ENCODE data around the gene BTNL3.
"Not testable (repeated sequence)": the region's sequence is repeated elsewhere in the genome, so short reads cannot be mapped to it uniquely, and the experiment has no call there.

BTNL3 gene, protein sequence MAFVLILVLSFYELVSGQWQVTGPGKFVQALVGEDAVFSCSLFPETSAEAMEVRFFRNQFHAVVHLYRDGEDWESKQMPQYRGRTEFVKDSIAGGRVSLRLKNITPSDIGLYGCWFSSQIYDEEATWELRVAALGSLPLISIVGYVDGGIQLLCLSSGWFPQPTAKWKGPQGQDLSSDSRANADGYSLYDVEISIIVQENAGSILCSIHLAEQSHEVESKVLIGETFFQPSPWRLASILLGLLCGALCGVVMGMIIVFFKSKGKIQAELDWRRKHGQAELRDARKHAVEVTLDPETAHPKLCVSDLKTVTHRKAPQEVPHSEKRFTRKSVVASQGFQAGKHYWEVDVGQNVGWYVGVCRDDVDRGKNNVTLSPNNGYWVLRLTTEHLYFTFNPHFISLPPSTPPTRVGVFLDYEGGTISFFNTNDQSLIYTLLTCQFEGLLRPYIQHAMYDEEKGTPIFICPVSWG

DNA sequence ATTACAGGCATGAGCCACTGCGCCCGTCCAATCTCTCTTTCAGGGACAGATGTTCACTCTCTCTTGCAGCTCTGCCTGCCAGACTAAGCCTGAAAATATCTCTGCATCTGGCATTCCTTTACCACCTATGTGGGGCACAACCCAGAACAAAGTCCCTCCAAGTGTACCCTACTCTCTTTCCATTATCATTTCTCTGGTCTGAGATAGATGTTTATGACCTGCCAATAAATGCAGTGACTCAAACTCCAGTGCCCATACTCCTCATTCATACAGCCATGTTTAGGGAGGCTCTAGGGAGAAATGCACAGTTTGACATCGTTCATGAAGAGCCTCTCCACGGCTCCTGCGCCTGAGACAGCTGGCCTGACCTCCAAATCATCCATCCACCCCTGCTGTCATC is at the start of gene BTNL3:
Gene BTNL3, plus strand, starts transcription at position 255 of the 400 bp plus-strand sequence. CDS start 183 bp downstream, outside the sequence.
- DNase-seq (ENCODE audit: low spot score) = no peak

- DNase-seq (ENCODE audit: low spot score) = no peak
Observed at GRCh38 chr5:180950291-180950949, 38.2 kb upstream of the BTNL3 start.

DNA sequence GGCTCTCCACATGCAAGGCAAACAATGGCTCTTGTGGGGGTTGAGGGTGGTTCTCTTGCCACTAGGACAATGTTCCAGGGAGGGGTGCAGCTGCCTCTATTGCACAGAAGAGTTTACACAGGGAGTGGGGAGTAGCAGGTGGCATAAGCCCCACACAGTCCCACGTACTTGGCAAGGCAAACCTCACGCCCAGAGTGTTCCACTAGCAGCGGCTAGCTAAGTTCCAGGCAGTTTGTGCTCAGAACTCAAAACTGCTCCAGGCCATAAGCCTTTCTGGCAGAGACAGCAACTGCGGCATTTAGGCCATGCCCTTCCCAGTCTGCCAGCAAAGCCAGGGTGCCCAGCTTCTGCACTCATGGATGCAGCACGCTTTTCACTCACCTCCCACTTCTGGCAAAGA is 29.0 kb upstream of the BTNL3 start:
- DNase-seq (ENCODE audit: low spot score) = no peak

GRCh38 chr5:180960209-180960608 is 28.4 kb upstream of the BTNL3 start:
- DNase-seq (ENCODE audit: low spot score) = no peak

DNA sequence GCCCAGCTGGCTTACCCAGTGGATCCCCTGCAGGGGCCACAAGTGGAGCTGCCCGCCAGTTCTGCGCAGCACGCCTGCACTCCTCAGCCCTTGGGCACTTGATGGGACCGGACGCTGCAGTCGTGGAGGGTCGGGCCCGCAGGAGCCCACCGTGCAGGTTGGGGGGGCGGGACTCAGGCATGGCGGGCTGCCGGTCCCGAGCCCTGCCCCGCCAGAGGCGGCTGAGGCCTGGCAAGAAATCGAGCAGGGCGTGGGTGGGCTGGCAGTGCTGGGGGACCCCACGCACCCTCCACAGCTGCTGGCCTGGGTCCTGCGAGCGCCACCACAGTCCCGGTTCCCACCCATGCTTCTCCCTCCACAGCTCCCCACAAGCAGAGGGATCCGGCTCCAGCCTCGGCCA is 19.2 kb upstream of the BTNL3 start:
- no peak for DNase-seq (ENCODE audit: low spot score)

- DNase-seq (ENCODE audit: low spot score) = no peak
Observed at GRCh38 chr5:180970336-180970735, 18.3 kb upstream of the BTNL3 start.

GRCh38 chr5:180970875-180971274 is 17.8 kb upstream of the BTNL3 start:
- DNase-seq (ENCODE audit: low spot score) = no peak

DNA sequence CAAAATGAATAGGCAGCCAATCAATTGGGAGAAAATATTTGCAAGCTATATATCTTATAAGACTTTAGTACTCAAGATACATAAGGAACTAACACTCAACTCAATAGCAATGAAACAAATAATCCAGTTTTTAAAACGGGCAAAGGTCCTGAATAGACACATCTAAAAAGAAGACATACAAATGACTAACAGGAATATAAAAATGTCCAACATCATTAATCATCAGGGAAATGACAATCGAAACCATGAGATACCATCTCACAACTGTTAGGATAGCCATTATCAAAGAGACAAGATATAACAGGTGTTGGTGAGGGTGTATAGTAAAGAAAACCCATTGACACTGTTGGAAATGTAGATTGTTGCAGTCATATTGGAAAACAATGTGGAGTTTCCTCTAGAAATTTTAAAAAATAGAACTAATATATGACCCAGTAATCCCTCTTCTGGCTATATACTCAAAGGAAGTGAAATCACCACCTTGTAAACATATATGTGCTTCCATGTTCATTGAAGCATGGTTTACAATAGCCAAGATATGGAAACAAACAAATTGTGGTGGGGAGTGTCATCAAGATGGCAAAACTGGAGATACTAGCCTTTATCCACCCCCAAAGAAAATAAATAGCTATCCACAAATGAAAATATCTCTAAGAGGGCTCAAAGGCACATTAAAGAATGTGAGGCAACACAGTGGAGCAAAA is 13.9 kb upstream of the BTNL3 start:
- no peak for DNase-seq (ENCODE audit: low spot score)

DNA sequence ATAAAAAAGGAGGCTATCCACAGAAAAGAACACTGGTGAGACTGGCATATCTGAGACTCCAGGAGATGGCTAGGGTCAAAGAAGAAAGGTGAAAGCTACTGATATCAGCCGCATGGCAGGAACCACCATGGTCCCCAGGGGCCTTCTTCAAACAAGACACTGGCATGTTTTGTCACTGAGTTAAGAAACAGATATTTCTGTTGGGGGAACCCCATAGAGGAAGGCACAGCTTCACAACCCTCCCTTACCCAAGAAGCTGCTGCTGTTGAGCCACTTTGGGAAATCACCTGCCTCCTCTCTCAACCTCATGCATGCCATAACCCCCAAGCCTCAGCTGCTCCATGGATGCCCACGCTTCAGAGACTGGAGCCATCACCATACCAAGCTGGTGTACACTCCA is 13.3 kb upstream of the BTNL3 start:
- no peak for DNase-seq (ENCODE audit: low spot score)

DNA sequence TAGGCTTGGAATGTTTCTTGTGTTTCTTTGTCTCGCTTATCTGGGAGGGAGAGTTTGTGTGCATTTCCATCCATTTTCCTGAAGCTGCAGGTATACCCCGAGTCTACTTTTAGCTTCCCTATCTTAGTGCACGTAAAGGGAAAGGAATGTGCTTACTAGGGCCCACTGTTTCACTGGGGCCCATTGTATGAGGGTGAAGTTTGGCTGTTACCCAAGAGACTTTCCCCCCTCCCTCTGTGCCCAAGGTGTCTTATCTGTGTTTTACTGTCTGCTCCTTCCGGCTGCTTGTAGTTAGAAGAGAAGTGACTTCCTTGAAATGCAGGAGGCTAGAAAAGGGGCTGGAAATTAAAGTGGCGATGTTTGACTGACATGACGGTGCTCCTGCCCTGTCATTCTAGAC is 12.1 kb upstream of the BTNL3 start:
- DNase-seq (ENCODE audit: low spot score) = no peak

GRCh38 chr5:180977852-180978251 is 10.8 kb upstream of the BTNL3 start:
- DNase-seq (ENCODE audit: low spot score) = no peak

GRCh38 chr5:180982008-180982741 is 6.5 kb upstream of the BTNL3 start:
- no peak for DNase-seq (ENCODE audit: low spot score)

GRCh38 chr5:180988016-180988415 is 630 bp upstream of the BTNL3 start:
- DNase-seq (ENCODE audit: low spot score) = no peak

GRCh38 chr5:180990086-180990881 is 1.6 kb downstream of the BTNL3 start:
- DNase-seq (ENCODE audit: low spot score) = no peak

GRCh38 chr5:180990882-180991242 is 2.2 kb downstream of the BTNL3 start:
- no peak for DNase-seq (ENCODE audit: low spot score)

DNA sequence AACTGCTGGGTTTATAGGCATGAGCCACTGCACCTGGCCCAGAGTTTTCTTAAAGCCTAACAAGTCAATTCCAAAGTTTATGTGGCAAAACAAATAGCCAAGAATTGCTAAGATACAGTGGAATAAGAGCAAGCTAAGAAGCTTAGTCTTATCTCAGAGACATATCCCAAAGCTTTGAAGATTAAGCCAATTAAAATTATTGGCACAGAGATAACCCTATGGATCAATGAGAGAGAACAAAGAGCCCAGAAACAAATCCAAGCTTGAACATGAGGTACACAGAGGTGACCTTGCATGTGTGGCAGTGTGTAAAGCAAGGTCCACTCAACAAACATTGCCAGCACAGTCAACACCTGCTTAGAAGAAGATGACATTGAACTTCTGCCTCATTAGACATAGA is 13.3 kb downstream of the BTNL3 start:
- DNase-seq (ENCODE audit: low spot score) = no peak

- DNase-seq (ENCODE audit: low spot score) = no peak
Observed at GRCh38 chr5:181005791-181006190, 17.1 kb downstream of the BTNL3 start.

DNA sequence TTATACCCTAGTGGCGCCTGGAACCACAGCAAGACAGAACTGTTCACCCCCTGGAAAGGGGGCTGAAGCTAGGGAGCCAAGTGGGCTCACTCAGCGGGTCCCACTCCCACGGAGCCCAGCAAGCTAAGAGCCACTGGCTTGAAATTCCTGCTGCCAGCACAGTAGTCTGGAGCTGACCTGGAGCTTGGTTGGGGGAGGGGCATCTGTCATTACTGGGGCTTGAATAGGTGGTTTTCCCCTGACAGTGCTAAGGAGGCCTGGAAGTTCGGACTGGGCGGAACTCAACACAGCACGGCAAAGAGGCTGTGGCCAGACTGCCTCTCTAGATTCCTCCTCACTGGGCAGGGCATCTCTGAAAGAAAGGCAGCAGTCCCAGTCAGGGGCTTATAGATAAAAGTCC is 19.5 kb downstream of the BTNL3 start:
- DNase-seq (ENCODE audit: low spot score) = no peak

DNA sequence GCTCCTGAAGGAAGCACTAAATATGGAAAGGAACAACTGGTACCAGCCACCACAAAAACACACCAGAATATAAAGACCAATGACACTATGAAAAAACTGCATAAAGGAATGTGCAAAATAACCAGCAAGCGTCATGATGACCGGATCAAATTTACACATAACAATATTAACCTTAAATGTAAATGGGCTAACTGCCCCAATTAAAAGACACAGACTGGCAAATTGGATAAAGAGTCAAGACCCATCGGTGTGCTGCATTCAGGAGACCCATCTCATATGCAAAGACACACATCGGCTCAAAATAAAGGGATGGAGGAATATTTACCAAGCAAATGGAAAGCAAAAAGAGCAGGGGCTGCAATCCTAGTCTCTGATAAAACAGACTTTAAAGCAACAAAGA is 21.4 kb downstream of the BTNL3 start:
- DNase-seq (ENCODE audit: low spot score) = not testable (repeated sequence)

GRCh38 chr5:181014654-181015053 is 26.0 kb downstream of the BTNL3 start:
- not testable (repeated sequence) for DNase-seq (ENCODE audit: low spot score)

DNA sequence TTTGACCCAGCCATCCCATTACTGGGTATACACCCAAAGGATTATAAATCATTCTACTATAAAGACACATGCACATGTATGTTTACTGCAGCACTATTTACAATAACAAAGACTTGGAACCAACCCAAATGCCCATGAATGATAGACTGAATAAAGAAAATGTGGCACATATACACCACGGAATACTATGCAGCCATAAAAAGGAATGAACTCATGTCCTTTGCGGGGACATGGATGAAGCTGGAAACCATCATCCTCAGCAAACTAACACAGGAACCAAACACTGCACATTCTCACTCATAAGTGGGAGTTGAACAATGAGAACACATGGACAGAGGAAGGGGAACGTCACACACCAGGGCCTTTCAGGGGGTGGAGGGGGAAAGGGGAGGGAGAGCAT is 28.8 kb downstream of the BTNL3 start:
- not testable (repeated sequence) for DNase-seq (ENCODE audit: low spot score)

Data from AG20443 (cell line).